Measurements from ENCODE around the gene ALG9. TPM values are rescaled to one million over a fixed set of nuclear protein-coding genes. Genes with fewer than 3 reads are reported as not detected.

ALG9 gene
- total RNA-seq, 1 experiment from 2014 or later, result 23.7 TPM

GRCh38 chr11:111759376-111759775, 112.0 kb downstream of the ALG9 start (continued):
- no peak for TF ChIP-seq CTCF (IDR thresholded peaks at IDR 0.05 in 2 of 3, conservative IDR thresholded peaks at IDR 0.05 in 1 of 3; ENCODE audit: borderline replicate concordance in 1 of 3, insufficient read depth in 1 of 3, low read depth in 2 of 3, low read length in 2 of 3)
- no peak for TF ChIP-seq POLR2A (IDR thresholded peaks at IDR 0.05; ENCODE audit: borderline replicate concordance, extremely low read depth, insufficient read depth, insufficient read length)

GRCh38 chr11:111756097-111756496, 115.3 kb downstream of the ALG9 start:
- Histone ChIP-seq H3K9ac (ENCODE audit: low read length) (no peak overlapping the region), H3K4me3 (replicated peaks in 1 of 2; ENCODE audit: low read depth in 1 of 2, low read length in 2 of 2) (no peak overlapping the region), H3K9me2 (ENCODE audit: insufficient read depth) (no peaks in the 10 kb centered on the region), H2AFZ (ENCODE audit: low read depth, low read length, poor library complexity, severe bottlenecking) (no peak overlapping the region), H3K36me3 (ENCODE audit: control insufficient read depth in 1 of 2, insufficient read depth in 2 of 2, low read length in 2 of 2) (peaks cover 37 to 44% of the 10 kb centered on the region in 2 experiments), H3K27me3 (ENCODE audit: insufficient read depth, low read length) (no peaks in the 10 kb centered on the region), H3K4me2 (ENCODE audit: low read length) (no peak overlapping the region), H4K20me1 (ENCODE audit: insufficient read depth) (no peaks in the 10 kb centered on the region), H3K9me3 (ENCODE audit: control insufficient read depth in 1 of 2, insufficient read depth in 1 of 2, low read depth in 1 of 2, low read length in 2 of 2) (no peaks in the 10 kb centered on the region), H3K4me1 (ENCODE audit: control insufficient read depth in 1 of 2, insufficient read depth in 2 of 2, low read length in 2 of 2) (no peaks in the 10 kb centered on the region), H3K27ac (ENCODE audit: low read depth, low read length) (no peak overlapping the region), H3K79me2 (ENCODE audit: insufficient read depth, low read length) (no peaks in the 10 kb centered on the region)
- ChIA-PET CTCF (no interaction called here), RAD21 (ENCODE audit: low non-redundant PET in 1 of 2, low total read pairs in 2 of 2, uncharacterized antibody in 2 of 2, unreplicated experiment in 2 of 2) (no interaction called here), POLR2A (interaction anchor here (0.7 kb wide), 1 partner anchor 180 kb away, joined by 5 read pairs; no protein-coding TSS in a partner anchor)
- DNase-seq (ENCODE audit: low read depth, low spot score), result no peak
- intact Hi-C loops (cut with micrococcal nuclease), result no loop called here
- ATAC-seq, result no peak
- BruUV-seq (replicated peaks), result no TSS peak
- no peak for TF ChIP-seq TCF7L2 (IDR thresholded peaks at IDR 0.05; ENCODE audit: borderline replicate concordance, extremely low read depth, insufficient read depth, insufficient read length)
- no peak for TF ChIP-seq ZNF274 (IDR thresholded peaks at IDR 0.05; ENCODE audit: low read depth, low read length)
- TF ChIP-seq EZH2phosphoT487 (IDR thresholded peaks at IDR 0.05; ENCODE audit: borderline replicate concordance), result no peak
- no peak for TF ChIP-seq CBX3 (IDR thresholded peaks at IDR 0.05; ENCODE audit: low read depth)
- TF ChIP-seq ATF3 (IDR thresholded peaks at IDR 0.05), result no peak
- no peak for TF ChIP-seq EZH2 (IDR thresholded peaks at IDR 0.05)
- no peak for TF ChIP-seq ELF1 (IDR thresholded peaks at IDR 0.05; ENCODE audit: borderline replicate concordance, low read depth)
- TF ChIP-seq EGR1 (IDR thresholded peaks at IDR 0.05; ENCODE audit: low read depth), result no peak
- no peak for TF ChIP-seq REST (IDR thresholded peaks at IDR 0.05; ENCODE audit: low read depth)
- TF ChIP-seq POLR2AphosphoS5 (IDR thresholded peaks at IDR 0.05; ENCODE audit: low read depth, low read length), result no peak
- TF ChIP-seq ZBTB33 (IDR thresholded peaks at IDR 0.05; ENCODE audit: extremely low read depth, insufficient replicate concordance, low read length), result no peak
- TF ChIP-seq FOSL1 (IDR thresholded peaks at IDR 0.05; ENCODE audit: low read depth), result no peak
- no peak for TF ChIP-seq YY1 (IDR thresholded peaks at IDR 0.05; ENCODE audit: extremely low read depth, insufficient replicate concordance, low read depth, low read length)
- no peak for TF ChIP-seq CEBPB (IDR thresholded peaks at IDR 0.05; ENCODE audit: low read depth)
- no peak for TF ChIP-seq RAD21 (IDR thresholded peaks at IDR 0.05; ENCODE audit: low read depth)

Measured in HCT116 (cell line).